MM.1S (cell line): ENCODE data around the gene SSR2.

Source experiments
- EZH2 ChIP-seq: fragments of 300-600 bp; sonication (generic); optimal IDR thresholded peaks from 2 replicates; pipeline ENCODE3; 2017; ENCODE audit warnings: low read depth, mild to moderate bottlenecking, antibody characterized with exemption, low read length, mixed read lengths
- EZH2phosphoT487 ChIP-seq: fragments of 300-600 bp; sonication (generic); IDR thresholded peaks from 2 replicates; pipeline ENCODE4 v1.6.1; 2018; ENCODE audit warnings: antibody characterized with exemption, low read length
- TF ChIP-seq, protein P1 (sequence below): fragments of 300-600 bp; sonication (generic); IDR thresholded peaks from 2 replicates; pipeline ENCODE4 v1.5.1; 2016; ENCODE audit warnings: antibody characterized with exemption, low read length, mixed read lengths

DNA sequence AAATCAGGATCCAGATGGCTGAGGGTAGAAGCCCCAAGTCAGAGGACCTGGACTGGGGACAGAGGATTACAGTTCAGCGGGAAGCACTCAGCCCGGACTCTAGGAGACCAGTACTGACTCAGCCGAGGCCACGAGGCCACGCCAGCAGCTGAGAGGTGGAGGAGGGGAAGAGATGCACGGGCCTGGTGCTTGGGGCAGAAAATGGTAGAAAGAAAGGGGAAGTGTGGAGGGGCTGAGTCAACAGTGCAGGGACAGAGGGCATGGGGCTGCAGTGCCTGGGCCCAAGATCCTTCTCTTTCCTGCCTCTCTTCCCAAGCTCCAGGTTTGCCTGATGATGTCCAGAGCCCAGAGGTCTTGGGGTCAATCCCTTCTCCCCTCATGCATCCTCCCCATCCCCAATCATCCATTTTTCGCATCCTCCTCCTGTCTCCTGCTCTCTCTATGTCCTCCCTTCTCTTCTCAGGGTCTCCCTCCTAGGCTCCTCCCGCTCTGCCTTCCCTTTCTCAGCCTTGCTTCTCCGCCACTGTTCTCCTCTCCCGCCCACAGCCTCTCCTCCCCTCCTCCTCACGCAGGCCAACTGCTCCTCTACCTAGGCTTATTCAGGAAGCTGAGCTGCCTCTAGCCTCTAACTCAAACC lies 50.1 kb downstream of the SSR2 start:
- TF ChIP-seq, protein P1, sequence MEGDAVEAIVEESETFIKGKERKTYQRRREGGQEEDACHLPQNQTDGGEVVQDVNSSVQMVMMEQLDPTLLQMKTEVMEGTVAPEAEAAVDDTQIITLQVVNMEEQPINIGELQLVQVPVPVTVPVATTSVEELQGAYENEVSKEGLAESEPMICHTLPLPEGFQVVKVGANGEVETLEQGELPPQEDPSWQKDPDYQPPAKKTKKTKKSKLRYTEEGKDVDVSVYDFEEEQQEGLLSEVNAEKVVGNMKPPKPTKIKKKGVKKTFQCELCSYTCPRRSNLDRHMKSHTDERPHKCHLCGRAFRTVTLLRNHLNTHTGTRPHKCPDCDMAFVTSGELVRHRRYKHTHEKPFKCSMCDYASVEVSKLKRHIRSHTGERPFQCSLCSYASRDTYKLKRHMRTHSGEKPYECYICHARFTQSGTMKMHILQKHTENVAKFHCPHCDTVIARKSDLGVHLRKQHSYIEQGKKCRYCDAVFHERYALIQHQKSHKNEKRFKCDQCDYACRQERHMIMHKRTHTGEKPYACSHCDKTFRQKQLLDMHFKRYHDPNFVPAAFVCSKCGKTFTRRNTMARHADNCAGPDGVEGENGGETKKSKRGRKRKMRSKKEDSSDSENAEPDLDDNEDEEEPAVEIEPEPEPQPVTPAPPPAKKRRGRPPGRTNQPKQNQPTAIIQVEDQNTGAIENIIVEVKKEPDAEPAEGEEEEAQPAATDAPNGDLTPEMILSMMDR: no peak
- TF ChIP-seq EZH2phosphoT487: no peak
- TF ChIP-seq EZH2: no peak
